GM12872 (cell line): ENCODE results near the gene RNLS.

ENCODE experiments used
- TF ChIP-seq, protein P1 (sequence below): IDR thresholded peaks from 3 replicates; pipeline ENCODE4 v1.5.1; 2011; ENCODE audit warnings: low read depth, mild to moderate bottlenecking, low read length, moderate library complexity; ENCODE audit not compliant: insufficient read depth

RNLS gene

DNA sequence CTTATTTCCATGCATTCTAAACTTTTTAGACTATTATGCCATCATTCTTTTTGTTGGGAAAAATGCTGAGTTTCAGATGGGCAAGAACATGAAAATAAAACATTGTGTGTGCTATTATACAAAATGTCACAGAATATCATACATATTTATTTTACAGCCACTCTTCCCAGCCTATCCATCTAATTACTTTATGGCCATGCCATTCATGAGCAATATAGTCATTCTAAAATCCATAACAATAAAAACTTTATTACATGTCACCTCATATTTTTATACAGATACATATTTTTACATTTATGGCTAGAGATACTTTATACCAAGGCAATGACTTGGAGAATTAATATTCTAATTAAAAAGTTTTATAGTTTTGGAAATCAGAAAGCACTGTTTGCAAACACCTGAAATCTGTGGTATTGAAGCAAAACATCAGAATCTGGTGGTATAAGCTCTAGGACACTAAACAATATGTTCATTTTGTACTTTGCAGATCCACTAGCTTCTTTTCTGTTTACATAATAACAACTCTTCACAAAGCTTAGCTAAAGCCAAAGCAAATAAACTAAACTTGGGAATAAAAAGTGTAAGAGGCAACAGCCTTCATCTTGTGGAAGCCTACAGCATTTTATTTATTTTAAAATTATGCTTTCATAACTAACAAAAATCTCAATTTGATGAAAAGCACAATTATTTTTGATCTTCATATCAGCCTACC, 210.1 kb downstream of the RNLS start:
- TF ChIP-seq, protein P1, sequence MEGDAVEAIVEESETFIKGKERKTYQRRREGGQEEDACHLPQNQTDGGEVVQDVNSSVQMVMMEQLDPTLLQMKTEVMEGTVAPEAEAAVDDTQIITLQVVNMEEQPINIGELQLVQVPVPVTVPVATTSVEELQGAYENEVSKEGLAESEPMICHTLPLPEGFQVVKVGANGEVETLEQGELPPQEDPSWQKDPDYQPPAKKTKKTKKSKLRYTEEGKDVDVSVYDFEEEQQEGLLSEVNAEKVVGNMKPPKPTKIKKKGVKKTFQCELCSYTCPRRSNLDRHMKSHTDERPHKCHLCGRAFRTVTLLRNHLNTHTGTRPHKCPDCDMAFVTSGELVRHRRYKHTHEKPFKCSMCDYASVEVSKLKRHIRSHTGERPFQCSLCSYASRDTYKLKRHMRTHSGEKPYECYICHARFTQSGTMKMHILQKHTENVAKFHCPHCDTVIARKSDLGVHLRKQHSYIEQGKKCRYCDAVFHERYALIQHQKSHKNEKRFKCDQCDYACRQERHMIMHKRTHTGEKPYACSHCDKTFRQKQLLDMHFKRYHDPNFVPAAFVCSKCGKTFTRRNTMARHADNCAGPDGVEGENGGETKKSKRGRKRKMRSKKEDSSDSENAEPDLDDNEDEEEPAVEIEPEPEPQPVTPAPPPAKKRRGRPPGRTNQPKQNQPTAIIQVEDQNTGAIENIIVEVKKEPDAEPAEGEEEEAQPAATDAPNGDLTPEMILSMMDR, result no peak

DNA sequence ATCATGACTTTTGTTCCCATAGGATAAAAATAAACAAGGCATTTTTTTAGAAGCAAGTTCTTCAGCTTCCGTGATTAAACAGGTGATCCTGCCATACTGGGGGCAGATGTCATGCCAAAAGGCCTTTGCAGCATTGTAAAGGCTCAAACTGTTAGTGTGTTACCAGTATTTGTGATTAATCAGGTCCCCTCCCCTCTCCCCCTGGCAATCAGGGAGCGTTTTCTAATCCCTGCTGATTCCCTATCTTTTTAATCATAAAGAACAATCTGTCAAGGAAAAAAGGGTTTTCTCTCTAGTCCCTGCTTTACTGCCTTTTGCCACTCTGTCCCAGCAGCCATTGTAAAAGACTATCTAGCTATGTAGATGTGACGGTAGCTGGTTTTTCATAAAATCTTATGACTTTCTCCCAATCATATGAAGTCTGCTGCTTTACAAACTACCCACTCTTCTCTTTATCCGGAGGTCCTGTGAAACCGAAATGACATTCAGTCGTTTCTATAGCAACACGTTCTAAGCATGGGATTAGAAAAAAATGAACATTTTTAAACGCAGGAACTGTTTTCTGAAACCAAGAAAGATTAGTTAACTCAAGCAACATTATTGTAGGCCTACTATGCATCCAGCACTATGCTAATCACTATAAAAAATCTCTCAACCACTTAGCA, 210.9 kb downstream of the RNLS start:
- TF ChIP-seq, protein P1, result no peak

DNA sequence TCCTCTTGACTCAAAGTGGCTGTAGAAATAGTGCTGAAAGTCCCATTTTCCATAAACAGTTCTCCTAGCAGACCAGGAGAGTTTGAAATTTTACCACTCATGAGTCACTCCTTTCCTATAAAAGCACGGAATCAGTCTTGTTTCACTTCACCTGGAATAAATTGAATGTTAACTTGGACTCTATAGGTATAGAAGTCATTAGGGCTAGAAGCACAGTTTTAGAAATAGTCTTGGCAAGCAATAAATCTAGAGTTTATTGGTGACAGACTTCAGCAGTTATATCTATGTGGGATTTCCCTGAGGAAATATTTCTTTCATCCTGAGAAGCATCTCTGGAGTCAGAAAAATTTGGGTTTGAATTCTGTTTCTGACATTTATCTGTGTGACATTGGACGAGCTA, 212.4 kb downstream of the RNLS start:
- TF ChIP-seq, protein P1, result no peak

- TF ChIP-seq, protein P1, result no peak
Measured at GRCh38 chr10:88366772-88367171, 216.3 kb downstream of the RNLS start.

DNA sequence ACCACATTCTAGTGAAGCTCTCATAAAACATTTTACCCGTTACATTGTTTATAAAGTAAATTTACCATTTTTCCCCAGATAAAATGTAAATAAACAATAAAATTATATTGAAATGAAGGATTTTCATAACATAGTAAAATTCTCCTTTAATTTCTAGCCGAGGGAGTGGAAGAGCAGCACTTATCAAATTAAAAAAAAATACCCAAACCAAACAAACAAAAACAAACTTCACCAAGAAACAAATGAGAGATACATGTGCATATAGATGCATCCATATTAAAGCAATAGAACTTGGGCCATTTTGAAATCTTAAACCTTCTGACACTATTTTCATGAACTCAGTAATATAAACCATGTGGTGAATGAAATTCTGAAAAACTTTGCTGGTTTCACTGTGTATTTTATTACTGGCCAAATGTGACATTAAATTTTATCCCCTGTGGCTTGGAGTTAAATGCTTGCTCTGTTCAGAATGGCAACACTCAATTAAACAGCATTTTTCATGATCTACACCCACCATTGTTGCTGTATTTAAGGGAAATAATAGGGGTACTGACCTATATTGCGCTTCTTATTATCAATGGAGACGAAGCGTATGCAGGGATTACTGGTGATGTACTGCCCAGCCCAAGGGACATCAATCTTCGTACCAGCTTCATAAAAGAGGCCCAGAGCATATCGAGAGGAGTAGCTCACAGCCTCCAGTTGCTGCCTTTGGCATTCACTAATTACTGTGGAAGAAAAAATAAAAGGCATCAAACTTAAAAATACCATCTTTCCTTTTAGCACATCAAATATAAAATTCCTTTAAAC, 220.9 kb downstream of the RNLS start:
- TF ChIP-seq, protein P1, result no peak

DNA sequence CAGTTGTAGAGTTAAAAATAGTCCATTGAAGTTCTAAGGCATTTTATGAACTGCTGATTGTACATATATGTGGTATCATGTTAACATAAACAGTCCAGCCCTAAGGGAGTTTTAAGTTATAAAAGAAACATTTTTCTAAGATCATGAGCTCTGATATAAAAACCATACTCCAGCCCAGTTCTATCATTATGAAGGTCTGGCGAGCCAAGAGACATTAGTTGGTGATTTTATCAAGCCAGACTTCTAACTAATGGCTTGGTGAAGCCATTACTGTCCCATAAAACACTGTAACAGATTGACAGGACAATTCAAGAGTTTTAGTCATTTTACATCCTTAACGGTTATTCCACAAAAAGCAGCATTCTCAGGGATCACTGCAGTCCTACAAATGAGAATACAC, 221.6 kb downstream of the RNLS start:
- TF ChIP-seq, protein P1, result no peak

DNA sequence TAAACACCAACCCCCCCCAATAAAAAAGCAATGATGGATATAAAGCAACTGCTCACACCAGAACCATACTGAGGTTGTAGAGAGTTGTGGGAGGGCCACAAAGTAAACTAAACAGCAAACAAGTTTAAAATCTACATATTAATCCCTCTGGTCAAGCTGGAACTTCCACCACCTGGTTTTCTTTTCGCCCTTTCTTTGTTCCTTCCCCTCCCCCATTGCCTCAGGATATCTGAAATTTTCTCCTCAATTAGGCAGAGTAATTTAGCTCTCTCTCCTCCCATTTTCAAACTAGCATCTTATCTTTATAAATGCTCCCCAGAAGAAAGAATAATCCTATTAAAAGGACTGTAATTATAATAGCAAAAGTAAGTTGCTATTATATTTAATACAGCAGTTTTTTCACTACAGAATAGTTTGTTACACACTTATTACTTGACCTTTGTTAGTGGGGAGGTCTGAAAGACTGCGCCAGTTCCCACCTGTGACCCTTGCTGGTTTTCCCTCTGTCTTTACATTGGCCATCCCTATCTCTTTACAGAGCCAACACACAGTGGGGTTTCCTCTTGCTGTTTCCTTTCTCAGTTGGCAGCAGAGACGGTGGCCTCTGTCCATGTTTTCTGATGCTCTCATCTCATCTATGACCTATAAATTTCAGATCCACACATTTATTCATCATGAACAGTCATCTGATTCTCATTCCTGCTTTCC, 235.4 kb downstream of the RNLS start:
- TF ChIP-seq, protein P1, result no peak
